K562 (cell line): ENCODE measurements around the gene SMCO1. TPM values are rescaled to one million over a fixed set of nuclear protein-coding genes. Genes with fewer than 3 reads are reported as not detected.

ENCODE experiments used
- BHLHE40 ChIP-seq: IDR thresholded peaks from 2 replicates; pipeline ENCODE4 v1.6.1; 2011; ENCODE audit warnings: low read length, improper control_type of control experiment
- BRD9 ChIP-seq: fragments of 450-650 bp; IDR thresholded peaks from 2 replicates; pipeline ENCODE4 v1.6.1; 2018; ENCODE audit warnings: low read depth; ENCODE audit not compliant: partially characterized antibody
- FOXM1 ChIP-seq, 2 experiments: fragments of 450-650 bp in 1 of 2; sonication (generic) in 1 of 2; formaldehyde crosslinking in 1 of 2; IDR thresholded peaks; 2 replicates each; pipeline versions ENCODE4 v1.6.1 to v1.9.0; 2017 to 2022; ENCODE audit warnings: low read depth in 2 of 2, mild to moderate bottlenecking in 2 of 2, missing genetic modification reagents in 1 of 2, moderate library complexity in 1 of 2
- GTF2F1 ChIP-seq: IDR thresholded peaks from 2 replicates; pipeline ENCODE4 v1.6.1; 2011; ENCODE audit warnings: low read depth, low read length, improper control_type of control experiment
- HIVEP1 ChIP-seq: fragments of 250-450 bp; sonication (Bioruptor Pico); IDR thresholded peaks from 2 replicates; pipeline ENCODE4 v1.4.0; 2020; ENCODE audit warnings: mild to moderate bottlenecking
- HOXB6 ChIP-seq: fragments of 250-450 bp; sonication (Bioruptor Pico); IDR thresholded peaks from 2 replicates; pipeline ENCODE4 v1.5.1; 2022; ENCODE audit warnings: mild to moderate bottlenecking, borderline replicate concordance
- KAT8 ChIP-seq: fragments of 450-650 bp; IDR thresholded peaks from 2 replicates; pipeline ENCODE4 v1.6.1; 2016; ENCODE audit warnings: low read depth, mild to moderate bottlenecking
- SUPT5H ChIP-seq: fragments of 450-650 bp; IDR thresholded peaks from 2 replicates; pipeline ENCODE4 v1.6.1; 2016
- THRA ChIP-seq: fragments of 450-650 bp; IDR thresholded peaks from 2 replicates; pipeline ENCODE4 v1.6.1; 2017; ENCODE audit warnings: mild to moderate bottlenecking, moderate library complexity
- TRIM28 ChIP-seq: fragments of 450-650 bp; IDR thresholded peaks from 2 replicates; pipeline ENCODE4 v1.6.1; 2017
- ZBTB7A ChIP-seq: IDR thresholded peaks from 2 replicates; pipeline ENCODE4 v1.6.1; 2011; ENCODE audit warnings: low read depth, mild to moderate bottlenecking, low read length, moderate library complexity, borderline replicate concordance; ENCODE audit not compliant: control insufficient read depth
- ZFX ChIP-seq: sonication (generic); formaldehyde crosslinking; IDR thresholded peaks from 2 replicates; pipeline ENCODE4 v1.8.0; 2022; ENCODE audit warnings: mild to moderate bottlenecking, missing genetic modification reagents, moderate library complexity
- ZNF165 ChIP-seq: fragments of 250-450 bp; sonication (Bioruptor Pico); IDR thresholded peaks from 2 replicates; pipeline ENCODE4 v1.4.0; 2020; ENCODE audit warnings: borderline replicate concordance
- ZNF239 ChIP-seq: fragments of 250-450 bp; sonication (Bioruptor Pico); IDR thresholded peaks from 2 replicates; pipeline ENCODE4 v1.4.0; 2020; ENCODE audit warnings: mild to moderate bottlenecking
- ZSCAN32 ChIP-seq: fragments of 450-650 bp; formaldehyde crosslinking; IDR thresholded peaks from 2 replicates; pipeline ENCODE4 v1.4.0; 2020; ENCODE audit warnings: mild to moderate bottlenecking, moderate library complexity
- ZZZ3 ChIP-seq: fragments of 450-650 bp; IDR thresholded peaks from 2 replicates; pipeline ENCODE4 v1.6.1; 2016; ENCODE audit warnings: antibody characterized with exemption, mild to moderate bottlenecking, moderate library complexity
- polyA plus RNA-seq, 8 experiments: library from polyadenylated mRNA; depleted of rRNA in 4 of 8; stranded (reverse) in 5 of 8; unstranded in 3 of 8; fragments of >200 nt; fragmentation: Nextera tagmentation in 2 of 8; fragmentation: Illumina TruSeq in 1 of 8; extraction: Ambion mirVana in 2 of 8; extraction: Trizol in 1 of 8; gene quantifications; 2 replicates each; pipeline versions ENCODE4 v1.2.1 to v1.2.3, GENCODE V29; 2011 to 2014; ENCODE audit warnings: inconsistent platforms in 1 of 8, missing spikeins in 1 of 8
- total RNA-seq, 7 experiments: library from RNA; depleted of rRNA in 6 of 7; stranded (reverse); fragments of >200 nt in 6 of 7; fragmentation: Illumina TruSeq in 2 of 7; extraction: Trizol in 2 of 7; gene quantifications; 2 replicates each; pipeline versions ENCODE4 v1.2.1 to v1.2.3, GENCODE V29; 2011 to 2021; ENCODE audit warnings: low replicate concordance in 1 of 7
- TF ChIP-seq, protein P1 (sequence below): fragments of 250-450 bp; sonication (Bioruptor Pico); IDR thresholded peaks from 2 replicates; pipeline ENCODE4 v1.4.0; 2020

SMCO1 gene
- total and polyA plus RNA-seq, 9 of the 15 experiments (the other 6 are each of a cell fraction or from before 2014, with no cell fraction given): 0.05 to 0.35 (median 0.12) TPM; not detected in 5

DNA sequence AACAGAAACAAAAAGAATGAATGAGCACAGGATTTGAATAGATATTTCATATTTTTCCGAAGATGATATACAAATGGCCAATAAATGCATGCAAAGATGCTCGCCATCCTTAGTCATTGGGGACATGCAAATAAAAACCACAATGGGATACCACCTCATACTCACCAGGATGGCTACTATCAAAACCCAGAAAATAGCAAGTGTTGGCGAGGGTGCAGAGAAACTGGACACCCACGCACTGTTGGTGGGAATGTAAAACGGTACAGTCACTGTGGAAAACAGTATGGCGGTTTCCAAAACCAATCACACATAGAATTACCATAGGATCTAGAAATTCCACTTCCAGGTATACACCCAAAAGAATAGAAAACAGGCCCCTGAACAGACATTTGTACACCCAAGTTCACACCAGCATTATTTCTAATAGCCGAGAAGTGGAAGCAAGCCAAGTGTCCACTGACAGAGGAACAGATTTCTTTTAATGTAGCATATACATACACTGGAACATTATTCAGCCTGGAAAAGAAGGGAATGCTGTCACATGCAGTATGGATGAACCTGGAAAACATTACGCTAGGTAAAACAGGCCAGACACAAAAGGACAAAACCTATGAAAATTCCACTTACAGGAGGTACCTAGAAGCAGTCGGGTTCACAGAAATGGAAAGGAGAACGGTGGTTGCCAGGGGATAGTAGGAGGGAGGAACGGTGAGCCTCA is 15.2 kb downstream of the SMCO1 start (continued):
- TF ChIP-seq BRD9: peak; percentile 40
- TF ChIP-seq, protein P1, sequence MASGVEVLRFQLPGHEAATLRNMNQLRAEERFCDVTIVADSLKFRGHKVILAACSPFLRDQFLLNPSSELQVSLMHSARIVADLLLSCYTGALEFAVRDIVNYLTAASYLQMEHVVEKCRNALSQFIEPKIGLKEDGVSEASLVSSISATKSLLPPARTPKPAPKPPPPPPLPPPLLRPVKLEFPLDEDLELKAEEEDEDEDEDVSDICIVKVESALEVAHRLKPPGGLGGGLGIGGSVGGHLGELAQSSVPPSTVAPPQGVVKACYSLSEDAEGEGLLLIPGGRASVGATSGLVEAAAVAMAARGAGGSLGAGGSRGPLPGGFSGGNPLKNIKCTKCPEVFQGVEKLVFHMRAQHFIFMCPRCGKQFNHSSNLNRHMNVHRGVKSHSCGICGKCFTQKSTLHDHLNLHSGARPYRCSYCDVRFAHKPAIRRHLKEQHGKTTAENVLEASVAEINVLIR: no peak
- TF ChIP-seq ZFX: no peak
- no peak for TF ChIP-seq ZNF165 (CRISPR knock-in tag)
- TF ChIP-seq THRA: no peak
- TF ChIP-seq FOXM1 (IDR thresholded peaks at IDR 0.05; ENCODE audit: low read depth): no peak
- no peak for TF ChIP-seq FOXM1 (CRISPR knock-in tag; IDR thresholded peaks at IDR 0.05; ENCODE audit: low read depth)
- no peak for TF ChIP-seq ZBTB7A
- no peak for TF ChIP-seq ZZZ3
- no peak for TF ChIP-seq GTF2F1
- no peak for TF ChIP-seq SUPT5H
- no peak for TF ChIP-seq ZSCAN32
- peak; percentile 60; the same call in 1 of the 2 replicates for TF ChIP-seq TRIM28
- TF ChIP-seq HOXB6 (CRISPR knock-in tag): no peak
- no peak for TF ChIP-seq BHLHE40
- TF ChIP-seq KAT8: no peak
- TF ChIP-seq ZNF239 (CRISPR knock-in tag): no peak
- no peak for TF ChIP-seq HIVEP1 (CRISPR knock-in tag)
- TF ChIP-seq, all 486 proteins: peak for 19
